COLO668 (cell line): Measurements from ENCODE around the gene UBQLNL.

Experiments used
- DNase-seq: peaks from one replicate; lab custom pipeline; 2025; ENCODE audit not compliant: unreplicated experiment; lab: John Stamatoyannopoulos, UW

Gene UBQLNL

DNA sequence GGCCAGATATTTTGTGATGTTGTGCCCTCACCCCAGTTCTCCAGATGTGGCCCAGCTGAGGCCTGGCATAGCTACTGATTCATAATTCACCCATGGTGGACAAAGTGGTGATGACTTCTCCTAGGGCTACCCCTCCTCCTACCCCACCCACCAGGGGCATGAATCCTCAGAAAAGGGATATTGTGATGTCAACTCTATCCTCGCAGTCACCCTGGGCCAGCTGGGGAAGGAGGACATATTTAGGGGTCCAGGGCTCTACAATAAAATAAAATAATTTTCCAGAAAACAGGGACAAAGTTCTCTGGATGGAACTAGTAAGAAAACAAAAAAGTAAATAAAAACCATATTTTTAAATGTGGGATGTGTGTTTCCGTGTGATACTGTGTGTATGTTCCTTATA, at the start of gene UBQLNL:
UBQLNL (minus strand) TSS at position 101 of the 400 bp plus-strand sequence. CDS start 258 bp downstream, outside the sequence.
- no peak for DNase-seq

DNA sequence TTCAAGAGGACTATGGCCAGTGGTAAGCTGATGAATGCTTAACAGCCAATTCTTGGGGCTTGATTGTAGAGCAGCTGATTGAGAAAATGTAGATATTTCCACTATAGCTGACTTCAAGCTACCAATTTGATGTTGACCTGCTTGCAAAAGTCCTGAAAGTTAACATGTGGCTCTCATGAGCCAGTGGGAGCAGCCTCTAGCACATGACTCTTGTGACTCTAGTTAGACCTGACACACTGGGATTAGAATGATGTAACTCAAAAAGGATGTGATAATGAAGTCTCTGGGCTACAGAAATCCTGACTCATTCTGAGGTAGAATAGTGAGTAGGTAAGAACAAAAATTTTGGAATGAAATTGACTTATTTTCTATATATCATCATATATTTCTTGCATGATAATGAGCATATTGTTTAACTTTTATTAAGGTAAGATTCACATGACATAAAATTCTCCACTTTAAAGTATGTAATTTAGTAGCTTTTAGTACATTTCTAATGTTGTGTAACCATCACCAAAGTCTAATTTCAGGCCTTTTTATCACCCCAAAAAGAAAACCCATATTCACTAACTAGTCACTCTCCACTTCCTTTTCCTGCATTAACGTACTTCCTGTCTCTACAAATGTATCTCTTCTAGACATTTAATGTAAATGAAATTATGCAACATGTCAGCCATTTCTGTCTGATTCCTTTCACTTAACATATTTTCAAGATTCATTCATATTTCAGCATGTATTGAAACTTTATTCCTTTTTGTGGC, 47.9 kb upstream of the UBQLNL start:
- no peak for DNase-seq

- DNase-seq: no peak
These were observed 41.3 kb upstream of the UBQLNL start for GRCh38 chr11:5557751-5558150.

DNA sequence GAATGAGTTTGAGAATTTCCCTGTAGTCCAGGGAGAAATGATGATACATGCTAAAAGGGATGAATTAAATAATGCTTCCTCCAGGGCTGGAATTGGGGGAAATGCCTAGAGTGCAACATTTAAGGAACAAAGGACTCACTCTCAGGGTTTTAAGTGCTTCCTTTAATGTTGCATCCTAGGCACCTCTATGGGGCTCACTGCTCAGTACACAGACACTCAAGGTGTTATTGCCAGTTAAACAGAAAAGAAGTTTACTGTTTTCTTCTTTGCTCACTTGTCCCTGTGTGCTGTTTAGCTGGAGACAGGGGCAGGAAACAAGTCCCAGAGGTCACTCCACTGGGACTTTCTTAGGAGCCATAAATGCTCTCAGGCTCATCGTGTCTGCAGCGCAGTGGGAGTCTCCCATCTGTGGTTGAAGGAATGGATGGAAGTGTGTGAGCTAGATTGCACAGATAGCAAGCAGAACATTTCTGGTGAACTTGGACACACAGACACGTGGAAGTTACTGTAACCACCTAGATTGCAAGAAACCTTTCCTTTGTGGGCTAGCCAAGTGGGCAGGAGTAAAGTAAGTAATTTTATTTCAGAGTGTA, 40.2 kb upstream of the UBQLNL start:
- no peak for DNase-seq

- no peak for DNase-seq
These were observed 36.8 kb upstream of the UBQLNL start for GRCh38 chr11:5553343-5553742.

- no peak for DNase-seq
These were observed 34.1 kb upstream of the UBQLNL start for GRCh38 chr11:5550440-5551095.

GRCh38 chr11:5548440-5548839, 31.9 kb upstream of the UBQLNL start, which contains the start of gene OR52H1:
Gene OR52H1 (minus strand): TSS chr11:5548540. CDS start chr11:5545505, 3,035 bp downstream.
- no peak for DNase-seq

DNA sequence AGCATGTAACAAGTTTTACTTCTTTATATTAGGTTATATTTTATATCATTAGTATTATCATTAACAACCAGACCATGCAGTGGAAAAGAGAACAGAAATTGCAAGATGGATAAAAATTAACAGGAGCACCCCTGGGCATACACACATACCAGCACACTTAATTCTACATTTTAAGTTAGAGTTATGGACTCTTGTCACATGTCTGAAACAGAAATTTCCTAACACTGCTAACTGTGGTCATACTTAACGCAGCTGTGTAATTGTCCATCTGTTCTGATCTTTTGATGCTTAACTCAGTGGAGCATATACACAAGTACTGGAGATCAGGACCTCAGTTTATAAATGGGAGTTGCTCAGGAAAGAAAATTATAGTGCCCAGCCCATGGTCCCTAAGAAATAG, 31.5 kb upstream of the UBQLNL start:
- no peak for DNase-seq

GRCh38 chr11:5546457-5546856, 30.0 kb upstream of the UBQLNL start:
- DNase-seq: no peak

DNA sequence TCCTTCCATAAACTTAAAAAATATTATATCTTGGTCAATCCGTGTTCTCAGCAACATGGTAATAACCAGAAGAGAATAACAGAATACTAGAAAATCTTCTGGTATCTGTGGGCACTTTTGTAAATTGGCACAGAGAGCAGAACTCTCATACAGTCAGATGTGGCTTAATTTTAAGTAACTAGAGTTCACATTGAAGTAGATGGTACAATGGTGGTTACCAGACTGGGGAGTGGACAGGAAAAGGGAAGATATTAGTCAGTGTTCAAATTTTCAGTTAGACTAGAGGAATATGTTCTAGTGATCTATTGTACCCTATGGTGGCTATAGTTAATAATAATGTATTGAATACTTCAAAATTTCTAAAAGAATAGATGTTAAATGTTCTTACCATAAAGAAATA, 24.9 kb upstream of the UBQLNL start:
- no peak for DNase-seq

DNA sequence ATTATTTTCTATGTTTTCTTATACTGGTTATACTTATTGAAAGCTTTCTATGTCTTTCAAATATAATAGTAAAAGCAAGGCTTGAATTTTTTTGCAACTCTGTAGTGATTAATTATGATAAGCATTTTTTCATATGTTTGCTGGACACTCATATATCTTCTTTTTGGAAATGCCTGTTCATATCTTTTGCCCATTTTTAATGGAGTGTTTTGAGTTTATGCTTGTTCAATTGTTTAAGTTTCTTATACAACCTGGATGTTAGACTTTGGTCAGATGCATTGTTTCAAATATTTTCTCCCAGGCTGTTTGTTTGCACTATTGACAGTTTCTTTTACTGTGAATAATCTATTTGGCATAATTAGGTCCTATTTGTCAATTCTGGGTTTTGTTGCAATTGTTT, 20.0 kb upstream of the UBQLNL start:
- no peak for DNase-seq

DNA sequence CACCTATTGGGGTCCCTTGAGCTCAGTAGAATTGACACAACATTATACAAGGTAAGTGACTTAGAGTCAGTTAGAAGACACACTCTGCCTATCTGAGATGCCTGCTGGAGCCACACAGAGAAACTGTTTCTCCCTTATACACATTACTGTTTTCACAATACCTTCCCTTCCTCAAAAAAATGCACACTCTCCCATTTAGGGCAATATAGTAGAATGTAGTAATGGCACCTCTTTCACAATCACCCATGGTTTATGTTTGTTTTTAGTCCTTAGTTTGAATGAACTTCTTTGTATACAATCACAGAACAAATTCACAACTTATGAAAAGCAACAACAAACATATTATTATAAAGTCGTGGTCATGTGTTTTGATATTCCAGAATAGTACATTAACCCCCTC, 17.5 kb upstream of the UBQLNL start:
- DNase-seq: no peak

- DNase-seq: no peak
These were observed 14.7 kb upstream of the UBQLNL start for GRCh38 chr11:5531053-5531831.

DNA sequence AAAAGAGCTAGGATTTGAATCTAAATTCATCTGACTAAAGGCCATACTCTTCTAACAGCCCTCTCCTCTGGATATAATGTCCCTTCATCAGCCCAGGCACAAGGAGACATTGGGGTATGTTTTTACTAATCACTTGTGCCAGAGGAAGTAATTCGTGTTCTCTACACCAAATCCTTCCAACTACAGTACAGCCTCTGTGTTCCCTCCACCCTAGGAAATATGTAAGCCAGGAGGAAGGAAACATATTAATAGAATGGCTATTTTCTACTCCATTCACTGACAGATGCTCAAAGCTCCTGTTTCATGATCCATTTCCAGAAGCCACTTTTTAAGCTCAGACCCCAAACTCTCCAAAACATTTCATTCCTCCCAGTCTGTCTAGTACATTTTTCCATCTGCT, 12.0 kb upstream of the UBQLNL start:
- no peak for DNase-seq

- no peak for DNase-seq
These were observed 11.2 kb upstream of the UBQLNL start for GRCh38 chr11:5527716-5528115.

DNA sequence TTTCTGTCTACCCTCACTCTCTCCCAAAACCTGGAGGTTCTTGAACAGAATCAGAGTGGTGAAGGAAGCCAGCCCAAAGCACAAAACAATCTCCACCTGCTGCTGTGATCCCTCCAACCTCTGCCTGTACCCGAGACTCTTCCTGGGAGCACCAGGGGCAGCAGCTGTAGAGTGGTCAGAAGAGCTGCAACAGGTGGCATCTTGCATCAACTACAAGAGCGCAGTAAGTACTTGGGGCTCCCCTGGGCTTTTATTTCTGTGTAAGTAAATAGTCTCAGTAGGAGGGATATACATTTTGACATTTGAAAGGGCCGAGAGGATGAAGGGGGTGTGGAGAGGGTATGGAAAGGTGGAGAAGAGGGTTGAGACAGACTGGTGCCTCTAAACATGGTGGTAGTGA, 8.3 kb upstream of the UBQLNL start:
- DNase-seq: no peak

GRCh38 chr11:5522308-5522707, 5.8 kb upstream of the UBQLNL start:
- DNase-seq: no peak

DNA sequence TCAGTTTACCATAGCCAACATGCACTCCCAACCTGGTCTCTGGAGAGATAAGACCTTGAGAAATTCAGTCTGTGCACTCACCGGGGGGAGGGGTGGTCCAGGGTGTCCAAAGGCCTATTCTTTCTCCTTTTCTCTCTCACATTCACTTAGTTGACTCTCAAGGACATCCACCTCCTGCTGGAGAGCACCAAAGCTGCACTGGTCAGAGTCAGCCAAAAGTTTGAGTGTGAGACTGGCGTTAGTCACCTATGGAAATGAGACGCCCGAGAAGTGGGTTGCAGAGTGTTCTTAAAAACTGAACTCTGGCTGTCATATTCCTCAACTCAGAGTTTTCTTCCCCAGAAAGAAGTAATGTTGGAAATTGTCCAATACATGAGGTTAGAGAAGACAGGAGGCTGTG, 5.0 kb upstream of the UBQLNL start:
- DNase-seq: no peak

DNA sequence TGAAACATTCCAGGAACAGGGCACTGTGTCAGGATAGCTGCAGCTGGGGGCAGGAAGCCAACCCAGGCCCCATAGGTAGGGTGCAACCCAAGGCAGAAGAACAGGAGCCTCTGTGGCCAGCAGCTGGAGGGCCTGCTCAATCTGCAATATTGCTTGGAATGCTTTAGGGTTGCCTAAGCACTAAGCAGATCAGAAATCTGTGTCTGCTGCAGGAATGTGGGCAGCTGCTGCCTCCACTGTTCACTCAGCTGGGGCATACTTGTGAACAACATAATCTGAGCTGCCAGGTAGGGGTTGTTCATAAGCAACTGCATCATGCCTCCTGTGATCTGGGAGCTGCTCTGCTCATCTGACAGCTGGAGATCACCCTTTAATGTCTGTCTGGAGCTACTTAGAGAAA, 1.7 kb downstream of the UBQLNL start:
- DNase-seq: no peak

DNA sequence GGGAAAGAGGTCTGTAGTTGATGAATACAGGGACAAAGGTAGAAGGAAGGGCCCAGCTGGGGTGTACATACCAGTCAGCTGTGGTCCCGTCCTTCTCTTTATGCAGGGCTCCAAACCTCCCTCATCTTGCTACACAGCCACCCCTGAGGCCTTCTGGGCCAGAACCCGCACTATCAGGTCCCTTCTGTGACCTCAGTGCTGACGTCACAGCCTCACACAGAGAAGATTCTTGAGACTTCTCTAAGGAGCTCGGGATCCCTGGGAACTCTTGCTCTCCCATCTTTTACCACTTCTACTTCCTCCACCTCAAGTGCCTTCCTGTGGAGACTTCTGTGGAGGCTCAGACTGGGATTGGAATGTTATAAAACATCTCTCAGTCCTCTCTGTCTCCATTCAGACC, 6.7 kb downstream of the UBQLNL start, which contains the start of gene UBQLN3:
UBQLN3 (minus strand) TSS at position 155 of the 400 bp plus-strand sequence. CDS start 399 bp downstream, outside the sequence.
- DNase-seq: no peak

GRCh38 chr11:5508605-5509004, 7.9 kb downstream of the UBQLNL start:
- no peak for DNase-seq
